ENCODE data around the gene SLC23A3. TPM values are rescaled to one million over a fixed set of nuclear protein-coding genes. Genes with fewer than 3 reads are reported as not detected.

SLC23A3 gene
- total and polyA plus RNA-seq, 9 of the 15 experiments (the other 6 are each of a cell fraction or from before 2014, with no cell fraction given): 0.06 to 0.64 (median 0.16) TPM

DNA sequence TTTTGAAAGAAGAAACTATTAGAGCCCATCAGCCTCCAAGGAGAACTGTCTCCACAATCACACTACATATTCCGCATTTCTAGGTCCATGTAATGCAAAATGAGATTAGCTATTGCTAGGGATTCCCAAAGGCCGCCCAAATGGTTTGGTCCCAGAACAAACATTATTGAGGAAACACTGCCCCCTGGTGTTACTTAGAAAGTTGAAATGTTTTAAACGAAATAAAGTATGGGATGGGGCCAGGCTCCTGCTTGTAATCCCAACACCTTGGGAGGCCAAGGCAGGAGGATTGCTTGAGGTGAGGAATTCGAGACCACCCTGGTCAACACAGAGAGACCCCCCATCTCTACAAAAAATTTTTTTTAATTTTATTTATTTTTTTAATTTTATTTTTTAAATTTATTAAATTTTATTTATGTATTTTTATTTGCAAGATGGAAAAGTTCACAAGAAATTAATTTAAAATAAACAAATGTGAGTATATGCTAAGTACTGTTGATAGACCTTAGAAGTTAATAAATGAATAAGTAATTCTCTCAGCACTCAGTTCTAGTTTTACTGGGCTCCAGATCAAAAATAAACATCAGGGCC is 14.7 kb downstream of the SLC23A3 start:
- peak; percentile 82 for ATAC-seq
- Histone ChIP-seq H3K9ac (ENCODE audit: insufficient read depth in 1 of 2, low read depth in 2 of 2, low read length in 2 of 2) (no peak overlapping the region), H3K4me2 (ENCODE audit: insufficient read depth, low read length) (no peak overlapping the region), H3K9me1 (ENCODE audit: control insufficient read depth, insufficient read depth, low read length) (no peaks in the 10 kb centered on the region), H3K79me2 (ENCODE audit: control insufficient read depth, insufficient read depth, low read length) (no peaks in the 10 kb centered on the region; the same call in 2 of the 3 replicates), H3K36me3 (ENCODE audit: control insufficient read depth, insufficient read depth, low read length) (0 out of 3 replicates have a peak, but pooled peaks cover 12% of the 10 kb centered on the region), H3K9me3 (replicated peaks; ENCODE audit: control insufficient read depth, insufficient read depth, low read depth, low read length) (no peaks in the 10 kb centered on the region), H4K20me1 (replicated peaks; ENCODE audit: control insufficient read depth, insufficient read depth, low read length) (no peaks in the 10 kb centered on the region; the same call in 1 of the 2 replicates), H2AFZ (ENCODE audit: low read depth, low read length) (no peak overlapping the region), H3K27ac (ENCODE audit: extremely low read depth, low read depth, low read length) (no peak overlapping the region), H3K27me3 (ENCODE audit: control insufficient read depth in 2 of 2, insufficient read depth in 2 of 2, low read length in 2 of 2) (no peaks in the 10 kb centered on the region), H3K4me3 (no peak overlapping the region), H3K4me1 (replicated peaks in 1 of 2; ENCODE audit: control insufficient read depth in 2 of 2, insufficient read depth in 2 of 2, low read length in 2 of 2) (peaks cover 3 to 6% of the 10 kb centered on the region in 2 experiments; a peak in 3 of 5 replicates)
- in situ Hi-C loops (cut with MboI): loop anchor here (5.0 to 10.0 kb wide), 2 partner anchors 98 to 130 kb away; no protein-coding TSS in a partner anchor
- POLR2A ChIA-PET: no interaction called here
- peak; percentile 89 for FAIRE-seq
- 2% methylated on average over 4 of the region's 4 CpGs for WGBS (ENCODE audit: insufficient coverage, low coverage, missing lambda C conversion rate)
- intact Hi-C loops (cut with micrococcal nuclease): loop anchor here (1.0 to 10.0 kb wide), 6 partner anchors 36 to 300 kb away; partner anchors contain the start of gene WNT6
- peak; percentile 39 to 81 (median 46) for DNase-seq (ENCODE audit: extremely low read depth in 1 of 4, low spot score in 3 of 4)
- CTCF ChIA-PET (ENCODE audit: low intra/inter-chr PET ratio): interaction anchor here (1.9 to 3.5 kb wide), 3 partner anchors 97 to 159 kb away, joined by 11 to 31 read pairs (median 17); no protein-coding TSS in a partner anchor
- no TSS peak for BruUV-seq (replicated peaks)
- no peak for TF ChIP-seq ZNF197 (CRISPR knock-in tag; IDR thresholded peaks at IDR 0.05; ENCODE audit: low read depth)
- 0 out of 2 replicates have a peak, but pooled peaks have one; percentile 25 for TF ChIP-seq ARID3A (IDR thresholded peaks at IDR 0.05; ENCODE audit: borderline replicate concordance, low read depth, low read length)
- no peak for TF ChIP-seq ZNF586 (CRISPR knock-in tag; conservative IDR thresholded peaks at IDR 0.05)
- TF ChIP-seq HCFC1 (IDR thresholded peaks at IDR 0.05; ENCODE audit: low read depth, low read length): no peak
- TF ChIP-seq MYC (IDR thresholded peaks at IDR 0.05; ENCODE audit: low read depth, low read length): no peak
- no peak for TF ChIP-seq MYC (CRISPR knock-in tag; IDR thresholded peaks at IDR 0.05; ENCODE audit: borderline replicate concordance, low read depth)
- no peak for TF ChIP-seq MTA2 (IDR thresholded peaks at IDR 0.05; ENCODE audit: low read depth)
- no peak for TF ChIP-seq NR2C1 (IDR thresholded peaks at IDR 0.05)
- no peak for TF ChIP-seq NR2C1 (tag; IDR thresholded peaks at IDR 0.05)
- no peak for TF ChIP-seq SAFB2 (IDR thresholded peaks at IDR 0.05; ENCODE audit: borderline replicate concordance, low read depth, low read length, severe bottlenecking)
- no peak for TF ChIP-seq OTX1 (CRISPR knock-in tag; IDR thresholded peaks at IDR 0.05)
- TF ChIP-seq CBX5 (IDR thresholded peaks at IDR 0.05; ENCODE audit: borderline replicate concordance, low read depth): no peak
- TF ChIP-seq, protein P1, sequence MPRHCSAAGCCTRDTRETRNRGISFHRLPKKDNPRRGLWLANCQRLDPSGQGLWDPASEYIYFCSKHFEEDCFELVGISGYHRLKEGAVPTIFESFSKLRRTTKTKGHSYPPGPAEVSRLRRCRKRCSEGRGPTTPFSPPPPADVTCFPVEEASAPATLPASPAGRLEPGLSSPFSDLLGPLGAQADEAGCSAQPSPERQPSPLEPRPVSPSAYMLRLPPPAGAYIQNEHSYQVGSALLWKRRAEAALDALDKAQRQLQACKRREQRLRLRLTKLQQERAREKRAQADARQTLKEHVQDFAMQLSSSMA (CRISPR knock-in tag; IDR thresholded peaks at IDR 0.05): no peak
- TF ChIP-seq, protein P2, sequence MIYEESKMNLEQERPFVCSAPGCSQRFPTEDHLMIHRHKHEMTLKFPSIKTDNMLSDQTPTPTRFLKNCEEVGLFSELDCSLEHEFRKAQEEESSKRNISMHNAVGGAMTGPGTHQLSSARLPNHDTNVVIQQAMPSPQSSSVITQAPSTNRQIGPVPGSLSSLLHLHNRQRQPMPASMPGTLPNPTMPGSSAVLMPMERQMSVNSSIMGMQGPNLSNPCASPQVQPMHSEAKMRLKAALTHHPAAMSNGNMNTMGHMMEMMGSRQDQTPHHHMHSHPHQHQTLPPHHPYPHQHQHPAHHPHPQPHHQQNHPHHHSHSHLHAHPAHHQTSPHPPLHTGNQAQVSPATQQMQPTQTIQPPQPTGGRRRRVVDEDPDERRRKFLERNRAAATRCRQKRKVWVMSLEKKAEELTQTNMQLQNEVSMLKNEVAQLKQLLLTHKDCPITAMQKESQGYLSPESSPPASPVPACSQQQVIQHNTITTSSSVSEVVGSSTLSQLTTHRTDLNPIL (CRISPR knock-in tag; IDR thresholded peaks at IDR 0.05): no peak
- TF ChIP-seq EZH2 (IDR thresholded peaks at IDR 0.05; ENCODE audit: borderline replicate concordance, low read depth, low read length): no peak
- no peak for TF ChIP-seq SNRNP70 (optimal IDR thresholded peaks at IDR 0.05; ENCODE audit: low read depth, low read length)
- TF ChIP-seq E2F4 (CRISPR knock-in tag; IDR thresholded peaks at IDR 0.05; ENCODE audit: low read depth): no peak
